Astrocyte (in vitro differentiated cells and primary cell): Measurements from ENCODE around the gene UGT1A3. TPM values are rescaled to one million over a fixed set of nuclear protein-coding genes. Genes with fewer than 3 reads are reported as not detected.
A peak's percentile ranks its signal among the peaks of the same experiment; 100 is the strongest.
"Not testable (repeated sequence)": the region's sequence is repeated elsewhere in the genome, so short reads cannot be mapped to it uniquely, and the experiment has no call there.

Source experiments
- DNase-seq: peaks from one replicate; pipeline ENCODE4 v3.0.0-alpha.2; 2010; ENCODE audit warnings: low read depth
- FAIRE-seq: peaks from 2 replicates; lab custom pipeline; 2011; peaks lifted over from hg19 to GRCh38; lab: Jason Lieb, UNC
- H2AFZ ChIP-seq: 2 replicates; pipeline ENCODE4 v1.6.0; 2012; ENCODE audit warnings: low read depth, low read length, inconsistent platforms
- H3K27ac ChIP-seq: 2 replicates; pipeline ENCODE4 v1.5.1; 2011; ENCODE audit warnings: low read depth, low read length, inconsistent platforms
- H3K27me3 ChIP-seq: 2 replicates; pipeline ENCODE4 v1.6.0; 2011; ENCODE audit warnings: low read length, inconsistent platforms; ENCODE audit not compliant: insufficient read depth
- H3K36me3 ChIP-seq: 2 replicates; pipeline ENCODE4 v1.5.1; 2011; ENCODE audit warnings: low read length, inconsistent platforms; ENCODE audit not compliant: insufficient read depth
- H3K4me1 ChIP-seq: 2 replicates; pipeline ENCODE4 v1.5.1; 2011; ENCODE audit warnings: low read length, inconsistent platforms; ENCODE audit not compliant: insufficient read depth
- H3K4me2 ChIP-seq: 2 replicates; pipeline ENCODE4 v1.6.0; 2012; ENCODE audit warnings: low read length, inconsistent platforms
- H3K4me3 ChIP-seq: 2 replicates; pipeline ENCODE4 v1.5.1; 2011; ENCODE audit warnings: low read depth, mild to moderate bottlenecking, low read length, inconsistent platforms; ENCODE audit not compliant: insufficient read depth
- H3K79me2 ChIP-seq: 2 replicates; pipeline ENCODE4 v1.6.0; 2012; ENCODE audit warnings: mild to moderate bottlenecking, low read length, inconsistent platforms; ENCODE audit not compliant: insufficient read depth
- H3K9ac ChIP-seq: 2 replicates; pipeline ENCODE4 v1.6.0; 2012; ENCODE audit warnings: mild to moderate bottlenecking, low read length, inconsistent platforms
- H3K9me3 ChIP-seq: 2 replicates; pipeline ENCODE4 v1.5.1; 2012; ENCODE audit warnings: low read depth, mild to moderate bottlenecking, low read length, inconsistent platforms; ENCODE audit not compliant: insufficient read depth
- H4K20me1 ChIP-seq: 2 replicates; pipeline ENCODE4 v1.6.0; 2012; ENCODE audit warnings: low read length, inconsistent platforms; ENCODE audit not compliant: insufficient read depth
- H3K27ac Mint-ChIP-seq: one replicate; pipeline ENCODE4 v1.8.0; 2021; ENCODE audit warnings: mild to moderate bottlenecking, mixed read lengths; ENCODE audit not compliant: unreplicated experiment
- H3K27me3 Mint-ChIP-seq: one replicate; pipeline ENCODE4 v1.8.0; 2021; ENCODE audit warnings: low read depth, mixed read lengths; ENCODE audit not compliant: unreplicated experiment
- H3K36me3 Mint-ChIP-seq: one replicate; pipeline ENCODE4 v1.8.0; 2021; ENCODE audit warnings: low read depth, mixed read lengths; ENCODE audit not compliant: unreplicated experiment
- H3K4me1 Mint-ChIP-seq: one replicate; pipeline ENCODE4 v1.8.0; 2021; ENCODE audit warnings: low read depth, mixed read lengths; ENCODE audit not compliant: unreplicated experiment
- H3K4me3 Mint-ChIP-seq: one replicate; pipeline ENCODE4 v1.8.0; 2021; ENCODE audit warnings: mild to moderate bottlenecking, moderate library complexity, mixed read lengths; ENCODE audit not compliant: unreplicated experiment
- H3K9me3 Mint-ChIP-seq: one replicate; pipeline ENCODE4 v1.8.0; 2021; ENCODE audit warnings: mild to moderate bottlenecking, mixed read lengths; ENCODE audit not compliant: unreplicated experiment
- CTCF ChIP-seq: IDR thresholded peaks from 2 replicates; pipeline ENCODE4 v1.5.1; 2011; ENCODE audit warnings: low read depth, mild to moderate bottlenecking, inconsistent platforms, low read length, moderate library complexity; ENCODE audit not compliant: insufficient read depth
- EZH2 ChIP-seq: IDR thresholded peaks from 2 replicates; pipeline ENCODE4 v1.6.1; 2012; ENCODE audit warnings: mild to moderate bottlenecking, low read length, inconsistent platforms; ENCODE audit not compliant: insufficient read depth
- total RNA-seq: library from RNA; stranded (reverse); gene quantifications from 2 replicates; pipeline ENCODE4 v1.2.1, GENCODE V29; 2021

UGT1A3 gene
- total RNA-seq, 1 donor from 2014 or later, result not detected

GRCh38 chr2:233700028-233700635 is 28.7 kb upstream of the UGT1A3 start:
- no peak for FAIRE-seq
- Histone ChIP-seq H3K36me3 (no peaks in the 10 kb centered on the region), H3K27me3 (no peaks in the 10 kb centered on the region), H3K4me3 (no peak overlapping the region), H3K9me3 (no peaks in the 10 kb centered on the region), H3K4me1 (no peaks in the 10 kb centered on the region), H2AFZ (no peak overlapping the region), H3K4me2 (no peak overlapping the region), H3K27ac (peak overlapping the region; percentile 65), H3K79me2 (no peaks in the 10 kb centered on the region), H4K20me1 (no peaks in the 10 kb centered on the region), H3K9ac (peak overlapping the region; percentile 40)
- H3K4me3 Mint-ChIP-seq, result no peak overlapping the region
- no peaks in the 10 kb centered on the region for H3K27me3 Mint-ChIP-seq
- peak; percentile 88 for DNase-seq
- no peaks in the 10 kb centered on the region for H3K36me3 Mint-ChIP-seq
- no peaks in the 10 kb centered on the region for H3K4me1 Mint-ChIP-seq
- peaks cover 2% of the 10 kb centered on the region for H3K9me3 Mint-ChIP-seq
- TF ChIP-seq EZH2 (no peak), CTCF (no peak)
- peak overlapping the region; percentile 38 for H3K27ac Mint-ChIP-seq

- not testable (repeated sequence) for H3K4me3 Mint-ChIP-seq, H4K20me1 ChIP-seq, H3K9me3 Mint-ChIP-seq, DNase-seq, H3K4me1 ChIP-seq, FAIRE-seq, H3K27me3 Mint-ChIP-seq, H3K36me3 Mint-ChIP-seq, H3K4me1 Mint-ChIP-seq, H3K27ac ChIP-seq, H3K9me3 ChIP-seq, H3K27ac Mint-ChIP-seq, H3K27me3 ChIP-seq, H3K36me3 ChIP-seq, H3K79me2 ChIP-seq, H2AFZ ChIP-seq, H3K4me3 ChIP-seq, H3K4me2 ChIP-seq, H3K9ac ChIP-seq
Observed at GRCh38 chr2:233700842-233701241, 28.0 kb upstream of the UGT1A3 start.

GRCh38 chr2:233702238-233702637 is 26.6 kb upstream of the UGT1A3 start:
- Mint-ChIP-seq H3K9me3 (no peaks in the 10 kb centered on the region), H3K27ac (no peak overlapping the region), H3K36me3 (no peaks in the 10 kb centered on the region), H3K4me1 (peaks cover 6% of the 10 kb centered on the region), H3K27me3 (no peaks in the 10 kb centered on the region), H3K4me3 (no peak overlapping the region)
- H3K4me1 ChIP-seq, result peaks cover 10% of the 10 kb centered on the region
- no peak overlapping the region for H2AFZ ChIP-seq
- H4K20me1 ChIP-seq, result no peaks in the 10 kb centered on the region
- H3K27ac ChIP-seq, result no peak overlapping the region
- TF ChIP-seq CTCF (no peak), EZH2 (no peak)
- H3K9me3 ChIP-seq, result no peaks in the 10 kb centered on the region
- DNase-seq (no peak), FAIRE-seq (no peak)
- no peak overlapping the region for H3K4me2 ChIP-seq
- no peaks in the 10 kb centered on the region for H3K36me3 ChIP-seq
- no peak overlapping the region for H3K9ac ChIP-seq
- H3K27me3 ChIP-seq, result no peaks in the 10 kb centered on the region
- no peak overlapping the region for H3K4me3 ChIP-seq
- H3K79me2 ChIP-seq, result no peaks in the 10 kb centered on the region
